KMS-11 (cell line): ENCODE results near the gene MPP4.

Experiments used
- H2AFZ ChIP-seq: fragments of 200-600 bp; sonication (generic); 2 replicates; pipeline ENCODE4 v1.6.1; 2016; ENCODE audit warnings: antibody characterized with exemption, mixed run types, low read depth
- H3K27ac ChIP-seq: fragments of 200-600 bp; sonication (generic); 2 replicates; pipeline ENCODE4 v1.6.1; 2016; ENCODE audit warnings: mild to moderate bottlenecking, mixed run types
- H3K27me3 ChIP-seq: fragments of 200-600 bp; sonication (generic); 2 replicates; pipeline ENCODE4 v1.6.1; 2017; ENCODE audit warnings: mild to moderate bottlenecking, low read depth, mixed run types, moderate library complexity; ENCODE audit not compliant: insufficient read depth
- H3K36me3 ChIP-seq: fragments of 200-600 bp; sonication (generic); 2 replicates; pipeline ENCODE4 v1.6.1; 2017; ENCODE audit warnings: mild to moderate bottlenecking, mixed run types; ENCODE audit not compliant: insufficient read depth
- H3K4me1 ChIP-seq: fragments of 200-600 bp; sonication (generic); 2 replicates; pipeline ENCODE4 v1.6.1; 2016; ENCODE audit warnings: mild to moderate bottlenecking, low read depth, mixed run types; ENCODE audit not compliant: poor library complexity, severe bottlenecking
- H3K4me2 ChIP-seq: fragments of 200-600 bp; sonication (generic); 2 replicates; pipeline ENCODE4 v1.7.0; 2016; ENCODE audit warnings: mild to moderate bottlenecking, mixed run types
- H3K4me3 ChIP-seq: fragments of 200-600 bp; sonication (generic); IDR thresholded peaks from 2 replicates; pipeline ENCODE4 v1.6.1; 2017; ENCODE audit warnings: low read depth, low read length, mixed read lengths; ENCODE audit not compliant: insufficient read depth
- H3K79me2 ChIP-seq: fragments of 200-600 bp; sonication (generic); 2 replicates; pipeline ENCODE4 v1.6.1; 2016; ENCODE audit warnings: low read depth, mixed run types; ENCODE audit not compliant: insufficient read depth
- H3K9ac ChIP-seq: fragments of 200-600 bp; sonication (generic); 2 replicates; pipeline ENCODE4 v1.6.1; 2016; ENCODE audit warnings: mild to moderate bottlenecking, mixed run types
- H4K20me1 ChIP-seq: fragments of 200-600 bp; sonication (generic); 2 replicates; pipeline ENCODE4 v1.6.1; 2016; ENCODE audit warnings: mild to moderate bottlenecking, mixed run types; ENCODE audit not compliant: insufficient read depth
- CTCF ChIP-seq: fragments of 200-600 bp; sonication (generic); conservative IDR thresholded peaks from 2 replicates; pipeline ENCODE4 v1.6.1; 2017; ENCODE audit warnings: low read depth, mild to moderate bottlenecking, antibody characterized with exemption, low read length, moderate library complexity, mixed read lengths

The MPP4 gene

GRCh38 chr2:201669865-201670264, 28.6 kb downstream of the MPP4 start:
- no peak overlapping the region for H3K4me3 ChIP-seq
- H4K20me1 ChIP-seq, result no peaks in the 10 kb centered on the region
- H3K27me3 ChIP-seq, result no peaks in the 10 kb centered on the region
- no peak for TF ChIP-seq CTCF
- no peaks in the 10 kb centered on the region for H3K79me2 ChIP-seq
- no peak overlapping the region for H3K4me2 ChIP-seq
- no peak overlapping the region for H2AFZ ChIP-seq
- no peak overlapping the region for H3K9ac ChIP-seq
- H3K4me1 ChIP-seq, result no peaks in the 10 kb centered on the region
- no peaks in the 10 kb centered on the region for H3K36me3 ChIP-seq
- H3K27ac ChIP-seq, result no peak overlapping the region

DNA sequence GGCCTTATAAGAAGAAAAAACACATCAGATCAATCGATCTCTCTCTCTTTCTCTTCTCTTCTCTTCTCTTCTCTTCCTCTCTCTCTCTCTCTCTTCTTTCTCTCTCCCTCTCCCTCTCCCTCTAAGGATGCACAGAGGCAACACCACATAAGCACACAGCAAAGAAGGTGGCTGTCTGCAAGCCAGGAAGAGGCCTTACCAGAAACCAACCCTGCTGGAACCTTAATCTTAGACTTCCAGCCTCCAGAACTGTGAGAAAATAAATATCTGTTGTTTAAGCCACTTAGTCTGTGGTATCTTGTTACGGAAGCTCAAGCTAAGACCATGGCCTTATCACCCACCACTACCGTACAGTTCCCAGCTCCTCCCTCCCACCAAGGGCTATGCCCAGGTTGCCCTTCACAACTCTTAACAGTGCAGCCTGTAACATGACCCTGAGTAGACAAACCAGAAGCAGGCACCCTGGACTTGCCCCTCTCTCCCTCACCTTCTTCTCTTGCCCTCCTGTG, 30.0 kb downstream of the MPP4 start:
- no peak overlapping the region for H3K27ac ChIP-seq
- H3K9ac ChIP-seq, result no peak overlapping the region
- no peaks in the 10 kb centered on the region for H3K27me3 ChIP-seq
- H3K4me2 ChIP-seq, result no peak overlapping the region
- H2AFZ ChIP-seq, result no peak overlapping the region
- no peaks in the 10 kb centered on the region for H3K79me2 ChIP-seq
- no peak for TF ChIP-seq CTCF
- H3K4me3 ChIP-seq, result no peak overlapping the region
- no peaks in the 10 kb centered on the region for H3K4me1 ChIP-seq
- H4K20me1 ChIP-seq, result no peaks in the 10 kb centered on the region
- no peaks in the 10 kb centered on the region for H3K36me3 ChIP-seq

DNA sequence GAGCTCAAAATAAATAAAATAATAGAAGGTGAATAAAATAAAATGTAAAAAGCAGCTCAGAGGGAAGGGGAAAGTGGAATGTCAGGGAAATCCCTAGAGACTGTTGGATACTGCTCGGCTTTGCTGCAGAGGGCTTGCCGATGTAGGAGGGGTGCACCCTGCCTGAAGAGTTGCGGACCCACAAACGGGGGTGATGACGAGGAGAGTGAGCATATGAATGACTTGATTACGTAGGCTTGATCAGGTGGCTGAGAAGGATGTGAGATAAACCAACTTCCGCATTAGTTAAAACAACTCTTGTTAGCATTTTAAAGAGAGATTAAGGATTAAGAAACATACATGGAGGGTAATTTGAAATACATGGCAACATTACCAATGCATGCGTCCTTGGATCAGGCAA, 34.1 kb downstream of the MPP4 start:
- Histone ChIP-seq H3K4me2 (no peak overlapping the region), H3K9ac (no peak overlapping the region)

DNA sequence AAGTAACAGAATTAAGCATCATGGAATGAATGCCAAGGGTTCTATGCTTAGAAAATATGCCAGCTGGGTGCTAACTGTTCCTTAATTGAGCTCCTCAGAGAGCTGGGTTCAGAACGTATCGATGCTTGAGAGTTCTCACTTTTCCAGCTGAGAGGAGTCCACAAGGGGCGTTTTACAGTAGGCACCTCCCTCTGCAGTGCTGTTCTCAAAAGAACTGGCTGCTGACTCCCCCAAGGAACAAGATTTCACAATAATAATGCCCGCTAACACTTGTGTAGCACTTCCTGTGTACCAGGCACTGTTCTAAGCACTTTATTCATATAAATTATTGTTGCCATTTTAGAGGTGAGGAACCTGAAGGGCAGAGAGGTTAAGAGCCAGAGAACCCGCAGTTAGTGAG, 37.1 kb downstream of the MPP4 start:
- no peak overlapping the region for H3K4me2 ChIP-seq
- no peaks in the 10 kb centered on the region for H3K79me2 ChIP-seq
- H2AFZ ChIP-seq, result no peak overlapping the region
- TF ChIP-seq CTCF, result no peak
- no peak overlapping the region for H3K4me3 ChIP-seq
- H4K20me1 ChIP-seq, result no peaks in the 10 kb centered on the region
- H3K9ac ChIP-seq, result no peak overlapping the region
- H3K27me3 ChIP-seq, result no peaks in the 10 kb centered on the region
- no peaks in the 10 kb centered on the region for H3K36me3 ChIP-seq
- no peaks in the 10 kb centered on the region for H3K4me1 ChIP-seq
- no peak overlapping the region for H3K27ac ChIP-seq

More for the DNA sequence above, 34.1 kb downstream of the MPP4 start:
- Histone ChIP-seq H2AFZ (no peak overlapping the region), H3K36me3 (no peaks in the 10 kb centered on the region), H3K4me1 (no peaks in the 10 kb centered on the region), H3K79me2 (no peaks in the 10 kb centered on the region), H3K27me3 (no peaks in the 10 kb centered on the region), H3K4me3 (no peak overlapping the region), H4K20me1 (no peaks in the 10 kb centered on the region), H3K27ac (no peak overlapping the region)
- TF ChIP-seq CTCF, result no peak
